K562 (cell line): ENCODE data around the gene ROM1. TPM values are rescaled to one million over a fixed set of nuclear protein-coding genes. Genes with fewer than 3 reads are reported as not detected.

Source experiments
- ASH1L ChIP-seq: fragments of 450-650 bp; IDR thresholded peaks from 2 replicates; pipeline ENCODE4 v1.6.1; 2018; ENCODE audit warnings: borderline replicate concordance, mild to moderate bottlenecking, low read depth; ENCODE audit not compliant: partially characterized antibody
- BMI1 ChIP-seq: fragments of 150-350 bp; IDR thresholded peaks from 2 replicates; pipeline ENCODE4 v1.6.1; 2014; ENCODE audit warnings: low read length
- CCAR2 ChIP-seq: fragments of 200-400 bp; formaldehyde crosslinking; IDR thresholded peaks from 2 replicates; pipeline ENCODE4 v1.6.1; 2017; ENCODE audit warnings: mild to moderate bottlenecking, low read depth, low read length
- CHCHD3 ChIP-seq: fragments of 250-450 bp; sonication (Bioruptor Pico); IDR thresholded peaks from 2 replicates; pipeline ENCODE4 v2.1.2; 2022; ENCODE audit warnings: mild to moderate bottlenecking
- CTBP1 ChIP-seq: fragments of 450-650 bp; IDR thresholded peaks from 2 replicates; pipeline ENCODE4 v1.6.1; 2016; ENCODE audit warnings: borderline replicate concordance
- ETS2 ChIP-seq: IDR thresholded peaks from 2 replicates; pipeline ENCODE4 v1.6.1; 2016; ENCODE audit warnings: borderline replicate concordance, missing genetic modification characterization, mild to moderate bottlenecking, moderate library complexity, missing compliant biosample characterization; ENCODE audit not compliant: poor library complexity, severe bottlenecking
- PHTF2 ChIP-seq: fragments of 250-450 bp; sonication (Bioruptor Pico); IDR thresholded peaks from 2 replicates; pipeline ENCODE4 v1.5.0; 2021; ENCODE audit warnings: mild to moderate bottlenecking
- POLR3A ChIP-seq: IDR thresholded peaks from 2 replicates; pipeline ENCODE4 v1.6.1; 2011; ENCODE audit warnings: borderline replicate concordance, mild to moderate bottlenecking, moderate library complexity; ENCODE audit not compliant: insufficient read length, insufficient read depth; ENCODE audit errors: extremely low read depth
- POU5F1 ChIP-seq: fragments of 150-350 bp; IDR thresholded peaks from 2 replicates; pipeline ENCODE4 v1.6.1; 2014; ENCODE audit warnings: borderline replicate concordance, low read length, low read depth, mild to moderate bottlenecking; ENCODE audit not compliant: partially characterized antibody
- RFX5 ChIP-seq: IDR thresholded peaks from 2 replicates; pipeline ENCODE4 v1.6.1; 2011; ENCODE audit warnings: low read depth, mild to moderate bottlenecking, improper control_type of control experiment, low read length
- SRSF3 ChIP-seq: fragments of 200-400 bp; formaldehyde crosslinking; IDR thresholded peaks from 2 replicates; pipeline ENCODE4 v1.6.1; 2016; ENCODE audit warnings: mild to moderate bottlenecking, low read length, moderate library complexity; ENCODE audit not compliant: insufficient read depth
- ZBTB1 ChIP-seq: sonication (generic); formaldehyde crosslinking; IDR thresholded peaks from 2 replicates; pipeline ENCODE4 v1.8.1; 2023; ENCODE audit warnings: missing genetic modification reagents, low read depth, mild to moderate bottlenecking, borderline replicate concordance
- ZNF239 ChIP-seq: fragments of 250-450 bp; sonication (Bioruptor Pico); IDR thresholded peaks from 2 replicates; pipeline ENCODE4 v1.4.0; 2020; ENCODE audit warnings: mild to moderate bottlenecking
- polyA plus RNA-seq, 8 experiments: library from polyadenylated mRNA; depleted of rRNA in 4 of 8; stranded (reverse) in 5 of 8; unstranded in 3 of 8; fragments of >200 nt; fragmentation: Nextera tagmentation in 2 of 8; fragmentation: Illumina TruSeq in 1 of 8; extraction: Ambion mirVana in 2 of 8; extraction: Trizol in 1 of 8; gene quantifications; 2 replicates each; pipeline versions ENCODE4 v1.2.1 to v1.2.3, GENCODE V29; 2011 to 2014; ENCODE audit warnings: inconsistent platforms in 1 of 8, missing spikeins in 1 of 8
- total RNA-seq, 7 experiments: library from RNA; depleted of rRNA in 6 of 7; stranded (reverse); fragments of >200 nt in 6 of 7; fragmentation: Illumina TruSeq in 2 of 7; extraction: Trizol in 2 of 7; gene quantifications; 2 replicates each; pipeline versions ENCODE4 v1.2.1 to v1.2.3, GENCODE V29; 2011 to 2021; ENCODE audit warnings: low replicate concordance in 1 of 7
- TF ChIP-seq, protein P1 (sequence below): sonication (generic); formaldehyde crosslinking; IDR thresholded peaks from 2 replicates; pipeline ENCODE4 v1.8.1; 2022; ENCODE audit warnings: missing genetic modification reagents
- TF ChIP-seq, protein P2 (sequence below): fragments of 250-450 bp; sonication (Bioruptor Pico); IDR thresholded peaks from 2 replicates; pipeline ENCODE4 v1.9.0; 2021; ENCODE audit warnings: mild to moderate bottlenecking, inconsistent platforms
- TF ChIP-seq, protein P3 (sequence below), 2 experiments: fragments of 450-650 bp in 1 of 2; IDR thresholded peaks; 2 replicates each; pipeline ENCODE4 v1.6.1; 2011 to 2017; ENCODE audit warnings: low read depth in 2 of 2, antibody characterized with exemption in 1 of 2, borderline replicate concordance in 1 of 2, low read length in 1 of 2, mild to moderate bottlenecking in 1 of 2, mixed read lengths in 1 of 2; ENCODE audit not compliant: control insufficient read depth in 1 of 2
- TF ChIP-seq, protein P4 (sequence below): conservative IDR thresholded peaks from 2 replicates; pipeline ENCODE4 v1.6.1; 2011; ENCODE audit warnings: low read depth, mild to moderate bottlenecking, low read length; ENCODE audit not compliant: control insufficient read depth

The ROM1 gene
- total and polyA plus RNA-seq, 9 of the 15 experiments (the other 6 are each of a cell fraction or from before 2014, with no cell fraction given), result 0.75 to 4.0 (median 2.6) TPM

DNA sequence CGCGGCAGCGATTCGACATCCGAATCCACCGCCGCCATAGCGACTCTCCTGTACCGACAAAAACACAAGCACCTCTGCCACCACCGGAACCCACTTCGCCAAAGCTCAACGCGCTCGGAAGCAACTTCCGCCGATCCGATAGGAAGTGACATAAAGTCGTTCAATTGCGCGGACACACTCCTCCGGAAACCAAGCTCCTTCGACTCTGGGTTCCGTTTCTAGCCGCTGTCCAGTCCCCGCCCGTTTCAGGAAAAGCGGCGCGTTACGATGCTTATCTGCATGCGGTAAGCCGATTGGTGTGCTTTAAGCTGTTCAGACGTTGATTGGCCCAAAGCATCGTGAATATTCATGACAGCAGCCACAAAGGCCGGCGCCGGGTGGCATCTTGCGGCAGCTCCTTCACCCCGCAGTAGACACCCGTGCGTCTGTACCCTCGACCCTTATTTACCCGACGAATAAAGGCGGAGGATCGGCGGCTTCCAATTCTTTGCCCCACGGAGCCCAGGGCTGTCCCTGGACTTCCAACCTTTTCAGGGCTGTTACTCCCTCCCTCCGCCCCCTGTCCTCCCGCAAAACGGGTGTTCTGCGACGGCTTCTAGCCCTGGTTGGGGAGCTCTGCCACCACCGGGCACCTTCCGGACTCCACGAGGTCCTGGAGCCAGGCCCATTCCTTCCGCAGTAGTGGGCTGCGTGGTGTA is 21.5 kb upstream of the ROM1 start, which contains the start of gene TUT1 (continued):
- no peak for TF ChIP-seq POLR3A
- TF ChIP-seq POU5F1, result peak; percentile 59
- TF ChIP-seq, protein P1, sequence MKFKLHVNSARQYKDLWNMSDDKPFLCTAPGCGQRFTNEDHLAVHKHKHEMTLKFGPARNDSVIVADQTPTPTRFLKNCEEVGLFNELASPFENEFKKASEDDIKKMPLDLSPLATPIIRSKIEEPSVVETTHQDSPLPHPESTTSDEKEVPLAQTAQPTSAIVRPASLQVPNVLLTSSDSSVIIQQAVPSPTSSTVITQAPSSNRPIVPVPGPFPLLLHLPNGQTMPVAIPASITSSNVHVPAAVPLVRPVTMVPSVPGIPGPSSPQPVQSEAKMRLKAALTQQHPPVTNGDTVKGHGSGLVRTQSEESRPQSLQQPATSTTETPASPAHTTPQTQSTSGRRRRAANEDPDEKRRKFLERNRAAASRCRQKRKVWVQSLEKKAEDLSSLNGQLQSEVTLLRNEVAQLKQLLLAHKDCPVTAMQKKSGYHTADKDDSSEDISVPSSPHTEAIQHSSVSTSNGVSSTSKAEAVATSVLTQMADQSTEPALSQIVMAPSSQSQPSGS (CRISPR knock-in tag), result no peak
- TF ChIP-seq ETS2 (tag), result no peak
- TF ChIP-seq CCAR2, result no peak; the same call in 1 of the 2 replicates
- TF ChIP-seq BMI1, result no peak; the same call in 1 of the 2 replicates
- no peak for TF ChIP-seq RFX5
- TF ChIP-seq, protein P2, sequence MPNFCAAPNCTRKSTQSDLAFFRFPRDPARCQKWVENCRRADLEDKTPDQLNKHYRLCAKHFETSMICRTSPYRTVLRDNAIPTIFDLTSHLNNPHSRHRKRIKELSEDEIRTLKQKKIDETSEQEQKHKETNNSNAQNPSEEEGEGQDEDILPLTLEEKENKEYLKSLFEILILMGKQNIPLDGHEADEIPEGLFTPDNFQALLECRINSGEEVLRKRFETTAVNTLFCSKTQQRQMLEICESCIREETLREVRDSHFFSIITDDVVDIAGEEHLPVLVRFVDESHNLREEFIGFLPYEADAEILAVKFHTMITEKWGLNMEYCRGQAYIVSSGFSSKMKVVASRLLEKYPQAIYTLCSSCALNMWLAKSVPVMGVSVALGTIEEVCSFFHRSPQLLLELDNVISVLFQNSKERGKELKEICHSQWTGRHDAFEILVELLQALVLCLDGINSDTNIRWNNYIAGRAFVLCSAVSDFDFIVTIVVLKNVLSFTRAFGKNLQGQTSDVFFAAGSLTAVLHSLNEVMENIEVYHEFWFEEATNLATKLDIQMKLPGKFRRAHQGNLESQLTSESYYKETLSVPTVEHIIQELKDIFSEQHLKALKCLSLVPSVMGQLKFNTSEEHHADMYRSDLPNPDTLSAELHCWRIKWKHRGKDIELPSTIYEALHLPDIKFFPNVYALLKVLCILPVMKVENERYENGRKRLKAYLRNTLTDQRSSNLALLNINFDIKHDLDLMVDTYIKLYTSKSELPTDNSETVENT (CRISPR knock-in tag), result peak; percentile 70; the same call in 1 of the 2 replicates
- TF ChIP-seq CTBP1, result peak; percentile 96
- TF ChIP-seq CHCHD3 (CRISPR knock-in tag), result no peak
- no peak for TF ChIP-seq PHTF2 (CRISPR knock-in tag)
- TF ChIP-seq, protein P3, sequence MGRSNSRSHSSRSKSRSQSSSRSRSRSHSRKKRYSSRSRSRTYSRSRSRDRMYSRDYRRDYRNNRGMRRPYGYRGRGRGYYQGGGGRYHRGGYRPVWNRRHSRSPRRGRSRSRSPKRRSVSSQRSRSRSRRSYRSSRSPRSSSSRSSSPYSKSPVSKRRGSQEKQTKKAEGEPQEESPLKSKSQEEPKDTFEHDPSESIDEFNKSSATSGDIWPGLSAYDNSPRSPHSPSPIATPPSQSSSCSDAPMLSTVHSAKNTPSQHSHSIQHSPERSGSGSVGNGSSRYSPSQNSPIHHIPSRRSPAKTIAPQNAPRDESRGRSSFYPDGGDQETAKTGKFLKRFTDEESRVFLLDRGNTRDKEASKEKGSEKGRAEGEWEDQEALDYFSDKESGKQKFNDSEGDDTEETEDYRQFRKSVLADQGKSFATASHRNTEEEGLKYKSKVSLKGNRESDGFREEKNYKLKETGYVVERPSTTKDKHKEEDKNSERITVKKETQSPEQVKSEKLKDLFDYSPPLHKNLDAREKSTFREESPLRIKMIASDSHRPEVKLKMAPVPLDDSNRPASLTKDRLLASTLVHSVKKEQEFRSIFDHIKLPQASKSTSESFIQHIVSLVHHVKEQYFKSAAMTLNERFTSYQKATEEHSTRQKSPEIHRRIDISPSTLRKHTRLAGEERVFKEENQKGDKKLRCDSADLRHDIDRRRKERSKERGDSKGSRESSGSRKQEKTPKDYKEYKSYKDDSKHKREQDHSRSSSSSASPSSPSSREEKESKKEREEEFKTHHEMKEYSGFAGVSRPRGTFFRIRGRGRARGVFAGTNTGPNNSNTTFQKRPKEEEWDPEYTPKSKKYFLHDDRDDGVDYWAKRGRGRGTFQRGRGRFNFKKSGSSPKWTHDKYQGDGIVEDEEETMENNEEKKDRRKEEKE (IDR thresholded peaks at IDR 0.05; ENCODE audit: borderline replicate concordance in 1 of 2, control insufficient read depth in 1 of 2, low read depth in 2 of 2, low read length in 1 of 2), result peak in 1 of 2 experiments; percentile 94; a peak in 2 of 4 replicates
- no peak for TF ChIP-seq ZNF239 (CRISPR knock-in tag)
- TF ChIP-seq SRSF3, result no peak
- peak; percentile 57 for TF ChIP-seq ASH1L
- no peak for TF ChIP-seq ZBTB1 (CRISPR knock-in tag)
- TF ChIP-seq, protein P4, sequence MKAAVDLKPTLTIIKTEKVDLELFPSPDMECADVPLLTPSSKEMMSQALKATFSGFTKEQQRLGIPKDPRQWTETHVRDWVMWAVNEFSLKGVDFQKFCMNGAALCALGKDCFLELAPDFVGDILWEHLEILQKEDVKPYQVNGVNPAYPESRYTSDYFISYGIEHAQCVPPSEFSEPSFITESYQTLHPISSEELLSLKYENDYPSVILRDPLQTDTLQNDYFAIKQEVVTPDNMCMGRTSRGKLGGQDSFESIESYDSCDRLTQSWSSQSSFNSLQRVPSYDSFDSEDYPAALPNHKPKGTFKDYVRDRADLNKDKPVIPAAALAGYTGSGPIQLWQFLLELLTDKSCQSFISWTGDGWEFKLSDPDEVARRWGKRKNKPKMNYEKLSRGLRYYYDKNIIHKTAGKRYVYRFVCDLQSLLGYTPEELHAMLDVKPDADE, result peak; percentile 59
